NCI-H2081 treated with DMSO at 0.1 percent for 48 hours (cell line): ENCODE data around the gene ATG3.
A peak's percentile ranks its signal among the peaks of the same experiment; 100 is the strongest.
"Not testable (repeated sequence)": the region's sequence is repeated elsewhere in the genome, so short reads cannot be mapped to it uniquely, and the experiment has no call there.

Experiments
- DNase-seq: peaks from one replicate; lab custom pipeline; 2025; lab: John Stamatoyannopoulos, UW

The ATG3 gene

DNA sequence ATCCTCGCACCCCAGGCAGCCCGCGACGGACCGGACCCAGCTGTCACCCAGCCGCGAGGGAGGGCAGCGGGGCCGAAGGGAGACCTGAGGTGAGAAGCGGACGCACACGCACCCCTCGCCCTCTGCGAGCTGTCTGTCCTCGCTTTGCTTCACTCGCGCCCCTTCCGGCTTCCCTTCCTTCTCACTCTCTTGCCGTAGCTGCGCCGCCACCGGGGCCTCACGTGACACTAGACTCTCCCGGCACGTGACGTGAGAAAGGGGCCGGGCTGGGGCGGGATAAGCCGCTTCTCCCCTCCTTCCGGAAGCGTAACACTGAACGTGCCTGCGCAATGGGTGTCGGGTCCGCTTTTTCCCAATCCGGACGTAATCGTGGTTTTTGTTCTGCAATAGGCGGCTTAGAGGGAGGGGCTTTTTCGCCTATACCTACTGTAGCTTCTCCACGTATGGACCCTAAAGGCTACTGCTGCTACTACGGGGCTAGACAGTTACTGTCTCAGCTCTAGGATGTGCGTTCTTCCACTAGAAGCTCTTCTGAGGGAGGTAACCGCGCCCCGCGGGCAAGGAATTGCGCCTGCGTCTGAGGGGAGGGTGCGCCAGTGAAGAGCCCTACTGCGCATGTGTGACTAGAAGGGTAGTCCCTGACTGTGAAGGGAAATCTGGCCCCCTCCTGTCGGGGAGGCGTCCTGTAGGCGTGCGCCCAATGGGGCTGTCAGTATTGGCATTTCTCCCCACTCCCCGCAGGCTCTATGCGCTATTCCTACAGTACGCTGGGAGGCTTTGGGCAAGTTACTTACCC, at the start of gene ATG3, which contains the start of gene SLC35A5:
ATG3 (minus strand) TSS at position 229 of the 796 bp plus-strand sequence. CDS start 434 bp downstream, outside the sequence.
SLC35A5 (plus strand) TSS at position 312 of the 796 bp plus-strand sequence. CDS start 1,359 bp downstream, outside the sequence.
- DNase-seq: peak; percentile 94

GRCh38 chr3:112610121-112610520, 48.4 kb upstream of the ATG3 start:
- DNase-seq: no peak

- no peak for DNase-seq
These were observed 46.1 kb upstream of the ATG3 start for GRCh38 chr3:112607863-112608262.

- DNase-seq: no peak
These were observed 44.3 kb upstream of the ATG3 start for GRCh38 chr3:112606098-112606497.

- no peak for DNase-seq
These were observed 43.5 kb upstream of the ATG3 start for GRCh38 chr3:112605285-112605684.

GRCh38 chr3:112604536-112604935, 42.8 kb upstream of the ATG3 start:
- no peak for DNase-seq

DNA sequence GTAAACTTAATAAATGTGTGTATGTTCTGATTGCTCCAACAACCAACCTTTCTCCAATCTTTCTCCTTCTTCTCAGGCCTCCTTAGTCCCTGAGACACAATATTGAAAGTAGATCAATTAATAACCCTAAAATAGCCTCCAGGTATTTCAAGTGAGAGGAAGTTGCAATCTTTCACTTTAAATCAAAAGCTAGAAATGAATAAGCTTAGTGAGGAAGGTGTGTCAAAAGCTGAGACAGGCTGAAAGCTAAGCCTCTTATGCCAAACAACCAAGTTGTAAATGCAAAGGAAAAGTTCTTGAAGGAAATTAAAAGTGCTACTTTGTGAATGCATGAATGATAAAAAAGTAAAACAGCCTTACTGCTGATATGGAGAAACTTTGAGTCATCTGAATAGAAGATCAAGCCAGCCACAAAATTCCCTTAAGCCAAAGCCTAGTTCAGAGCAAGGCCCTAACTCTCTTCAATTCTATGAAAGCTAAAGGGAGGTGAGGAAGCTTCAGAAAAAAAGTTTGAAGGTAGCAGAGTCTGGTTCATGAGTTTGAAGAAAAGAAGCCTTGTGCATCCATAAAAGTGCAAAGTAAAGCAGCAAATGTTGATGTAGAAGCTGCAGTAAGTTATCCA, 40.6 kb upstream of the ATG3 start:
- no peak for DNase-seq

DNA sequence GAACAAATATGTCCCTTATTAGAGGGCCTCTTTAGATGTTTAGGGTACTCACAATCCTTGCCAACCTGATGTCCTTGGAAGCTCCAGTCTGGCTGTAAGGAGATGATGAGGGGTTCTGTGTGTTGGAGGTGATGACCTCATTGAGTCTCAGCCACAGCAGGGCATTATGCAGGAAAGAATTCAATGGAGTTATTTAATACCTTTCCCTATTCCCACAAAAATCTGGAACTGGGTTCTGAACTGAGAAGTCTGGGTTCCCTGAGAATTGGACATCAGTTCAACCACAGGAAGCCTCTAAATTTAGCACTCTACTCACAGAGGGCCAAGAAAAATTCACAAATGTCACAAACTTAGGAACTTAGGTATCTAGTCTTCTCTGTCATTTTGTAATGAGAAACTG, 37.0 kb upstream of the ATG3 start:
- no peak for DNase-seq

DNA sequence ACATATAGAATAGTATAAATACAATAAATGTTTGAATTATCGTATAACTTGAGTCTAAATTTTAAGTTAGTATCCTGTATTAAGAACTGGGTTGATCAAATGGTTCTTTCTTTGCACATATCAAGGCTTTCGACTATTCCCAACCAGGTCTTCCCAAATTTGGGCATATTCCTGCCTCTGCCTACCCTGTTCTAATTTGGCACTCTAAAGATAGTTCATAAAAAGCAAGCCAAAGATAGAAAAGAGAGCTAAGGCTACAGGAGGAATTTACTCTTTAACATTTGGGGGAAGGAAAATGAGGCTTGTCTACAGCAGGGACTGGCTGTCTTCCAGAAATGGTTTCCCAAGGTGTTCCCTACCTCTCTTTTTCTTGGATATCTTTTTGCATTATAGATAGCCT, 36.2 kb upstream of the ATG3 start:
- no peak for DNase-seq

GRCh38 chr3:112594856-112595255, 33.1 kb upstream of the ATG3 start:
- DNase-seq: no peak

DNA sequence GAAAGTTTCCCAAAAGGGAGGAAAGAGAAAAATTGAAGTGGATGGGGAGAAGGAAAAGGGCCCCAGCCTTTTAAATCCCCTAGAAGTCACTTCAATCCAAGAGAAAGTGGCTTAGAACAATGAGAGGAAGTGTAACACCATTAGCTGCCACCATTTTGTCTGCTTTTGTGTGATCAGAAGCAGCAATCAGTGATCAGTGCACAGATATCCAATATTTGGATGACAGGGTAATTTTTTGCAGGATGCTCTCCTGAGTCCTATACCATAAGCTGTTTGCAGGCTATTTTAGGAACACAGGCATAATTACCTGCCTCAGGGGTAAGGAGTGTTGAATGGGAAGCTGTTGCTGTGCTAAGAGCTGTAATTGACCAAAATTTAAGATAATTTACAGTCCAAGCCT, 31.5 kb upstream of the ATG3 start:
- DNase-seq: no peak

- no peak for DNase-seq
These were observed 25.6 kb upstream of the ATG3 start for GRCh38 chr3:112587336-112587735.

GRCh38 chr3:112585782-112586181, 24.0 kb upstream of the ATG3 start:
- no peak for DNase-seq

DNA sequence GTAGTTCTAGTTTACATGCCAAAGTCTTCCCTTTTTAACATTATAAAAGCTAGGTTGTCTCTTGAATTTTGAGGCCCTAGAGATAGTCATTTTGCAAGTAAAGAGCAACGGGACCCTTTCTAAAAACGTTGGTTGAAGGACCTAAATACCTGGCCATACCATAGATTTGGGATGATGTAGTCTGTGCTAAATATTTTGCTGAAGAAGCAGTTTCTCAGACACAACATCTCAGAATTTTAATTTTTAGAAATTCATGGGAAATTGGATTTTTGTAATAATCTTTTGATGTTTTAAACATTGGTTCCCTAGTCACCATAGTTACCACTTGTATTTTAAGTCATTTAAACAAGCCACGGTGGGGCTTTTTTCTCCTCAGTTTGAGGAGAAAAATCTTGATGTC, 21.3 kb upstream of the ATG3 start:
- no peak for DNase-seq

- DNase-seq: no peak
These were observed 20.6 kb upstream of the ATG3 start for GRCh38 chr3:112582244-112582874.

DNA sequence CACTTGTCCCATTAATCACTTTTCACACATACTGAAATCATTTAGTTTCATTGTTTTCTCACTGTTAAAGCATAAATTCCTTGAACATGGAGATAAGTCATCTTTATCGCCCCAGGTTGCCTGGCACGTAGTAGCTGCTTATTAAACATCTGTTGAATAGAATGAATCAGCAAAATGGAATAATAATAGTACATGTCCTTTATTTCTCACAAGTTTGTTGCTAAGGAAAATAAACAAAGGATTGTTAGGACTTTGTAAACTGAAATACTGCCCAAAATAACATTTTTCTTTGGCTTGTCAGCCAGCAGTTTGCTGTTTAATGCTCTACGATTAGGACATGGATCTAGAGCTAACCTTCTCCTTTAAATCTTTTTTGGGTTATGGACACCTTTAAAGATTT, 17.9 kb upstream of the ATG3 start:
- no peak for DNase-seq

- DNase-seq: no peak
These were observed 17.5 kb upstream of the ATG3 start for GRCh38 chr3:112579232-112579631.

DNA sequence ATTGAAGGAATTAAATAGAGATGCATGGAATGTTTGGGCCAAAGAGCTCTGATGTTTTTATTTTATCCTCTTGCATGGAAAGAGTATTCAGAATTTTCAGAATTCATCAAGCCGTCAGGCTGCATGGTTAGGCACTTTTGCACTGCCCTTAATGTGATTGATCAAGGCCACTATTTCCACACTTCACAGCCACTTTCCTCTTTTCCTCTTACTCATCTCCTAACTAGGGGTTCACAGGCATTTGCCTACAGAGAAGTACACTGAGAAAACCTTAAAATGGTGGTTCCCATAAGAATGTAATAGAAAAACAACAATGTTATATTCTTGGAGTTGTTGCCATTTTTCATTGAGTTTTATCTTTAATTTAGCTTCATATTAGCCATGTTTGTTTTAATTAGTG, 10.9 kb upstream of the ATG3 start:
- no peak for DNase-seq

GRCh38 chr3:112569265-112569664, 7.5 kb upstream of the ATG3 start:
- DNase-seq: no peak

GRCh38 chr3:112568642-112569041, 6.9 kb upstream of the ATG3 start:
- no peak for DNase-seq

DNA sequence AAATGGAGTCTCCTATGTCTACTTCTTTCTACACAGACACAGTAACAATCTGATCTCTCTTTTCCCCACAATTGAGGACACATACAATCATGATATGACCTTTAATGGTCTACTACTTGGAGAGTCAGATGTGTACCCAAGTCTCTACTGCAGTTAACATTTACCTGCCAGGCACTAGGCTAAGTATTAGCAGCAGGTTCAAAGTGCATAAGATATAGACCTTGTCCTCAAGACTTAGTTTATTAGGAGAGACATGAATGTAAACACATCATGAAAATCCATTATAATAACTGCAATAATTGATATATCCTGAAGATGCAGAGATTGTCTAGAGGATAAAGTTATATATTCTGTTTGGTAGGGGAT, 3.2 kb upstream of the ATG3 start:
- DNase-seq: no peak

DNA sequence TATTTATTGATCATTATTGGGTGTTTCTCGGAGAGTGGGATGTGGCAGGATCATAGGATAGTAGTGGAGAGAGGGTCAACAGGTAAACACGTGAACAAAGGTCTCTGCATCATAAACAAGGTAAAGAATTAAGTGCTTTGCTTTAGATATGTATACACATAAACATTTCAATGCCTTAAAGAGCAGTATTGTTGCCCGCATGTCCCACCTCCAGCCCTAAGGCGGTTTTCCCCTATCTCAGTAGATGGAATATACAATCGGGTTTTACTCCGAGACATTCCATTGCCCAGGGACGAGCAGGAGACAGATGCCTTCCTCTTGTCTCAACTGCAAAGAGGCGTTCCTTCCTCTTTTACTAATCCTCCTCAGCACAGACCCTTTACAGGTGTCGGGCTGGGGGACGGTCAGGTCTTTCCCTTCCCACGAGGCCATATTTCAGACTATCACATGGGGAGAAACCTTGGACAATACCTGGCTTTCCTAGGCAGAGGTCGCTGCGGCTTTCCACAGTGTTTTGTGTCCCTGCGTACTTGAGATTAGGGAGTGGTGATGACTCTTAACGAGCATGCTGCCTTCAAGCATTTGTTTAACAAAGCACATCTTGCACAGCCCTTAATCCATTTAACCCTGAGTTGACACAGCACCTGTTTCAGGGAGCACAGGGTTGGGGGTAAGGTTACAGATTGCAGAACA, 2.6 kb upstream of the ATG3 start:
- DNase-seq: not testable (repeated sequence)

GRCh38 chr3:112561484-112561733, 353 bp downstream of the ATG3 start:
- DNase-seq: no peak
